HUES48 (cell line): Measurements from ENCODE around the gene DKK3.
A peak's percentile ranks its signal among the peaks of the same experiment; 100 is the strongest.

Experiments
- H3K27ac ChIP-seq: one replicate; pipeline ENCODE4 v1.7.0; 2013; ENCODE audit warnings: low read depth, low read length, inconsistent platforms
- H3K27me3 ChIP-seq: 2 replicates; pipeline ENCODE4 v1.6.1; 2013; ENCODE audit warnings: mild to moderate bottlenecking, low read length; ENCODE audit not compliant: control insufficient read depth, insufficient read depth
- H3K36me3 ChIP-seq: 2 replicates; pipeline ENCODE4 v1.6.1; 2013; ENCODE audit warnings: low read length; ENCODE audit not compliant: control insufficient read depth, insufficient read depth
- H3K4me1 ChIP-seq: 2 replicates; pipeline ENCODE4 v1.6.1; 2013; ENCODE audit warnings: mild to moderate bottlenecking, low read length; ENCODE audit not compliant: control insufficient read depth, insufficient read depth
- H3K4me3 ChIP-seq: 2 replicates; pipeline ENCODE4 v1.5.1; 2013; ENCODE audit warnings: mild to moderate bottlenecking, low read depth, low read length
- H3K9ac ChIP-seq: 2 replicates; pipeline ENCODE4 v1.6.1; 2013; ENCODE audit warnings: mild to moderate bottlenecking, low read depth, low read length, moderate library complexity
- H3K9me3 ChIP-seq: 2 replicates; pipeline ENCODE4 v1.6.1; 2013; ENCODE audit warnings: low read length; ENCODE audit not compliant: control insufficient read depth, insufficient read depth

The DKK3 gene

GRCh38 chr11:12013781-12014180 is 5.4 kb upstream of the DKK3 start:
- H3K36me3 ChIP-seq, result no peaks in the 10 kb centered on the region
- H3K27me3 ChIP-seq, result peaks cover 18% of the 10 kb centered on the region
- no peak overlapping the region for H3K9ac ChIP-seq
- H3K4me1 ChIP-seq, result peaks cover 14% of the 10 kb centered on the region
- H3K27ac ChIP-seq, result no peak overlapping the region
- H3K9me3 ChIP-seq, result no peaks in the 10 kb centered on the region
- H3K4me3 ChIP-seq, result no peak overlapping the region

- peaks cover 29% of the 10 kb centered on the region for H3K27me3 ChIP-seq
- no peaks in the 10 kb centered on the region for H3K9me3 ChIP-seq
- H3K4me1 ChIP-seq, result peaks cover 19% of the 10 kb centered on the region
- H3K36me3 ChIP-seq, result no peaks in the 10 kb centered on the region
- H3K27ac ChIP-seq, result no peak overlapping the region
- H3K9ac ChIP-seq, result no peak overlapping the region
- peak overlapping the region; percentile 62 for H3K4me3 ChIP-seq
These were observed 1.3 kb upstream of the DKK3 start for GRCh38 chr11:12009617-12010321.

GRCh38 chr11:12008790-12009616 is 577 bp upstream of the DKK3 start:
- H3K9ac ChIP-seq, result no peak overlapping the region
- peaks cover 19% of the 10 kb centered on the region for H3K4me1 ChIP-seq
- H3K27me3 ChIP-seq, result peaks cover 29% of the 10 kb centered on the region
- no peaks in the 10 kb centered on the region for H3K9me3 ChIP-seq
- H3K27ac ChIP-seq, result no peak overlapping the region
- peak overlapping the region; percentile 81 for H3K4me3 ChIP-seq
- no peaks in the 10 kb centered on the region for H3K36me3 ChIP-seq

GRCh38 chr11:12007230-12007593 is 1.2 kb downstream of the DKK3 start:
- Histone ChIP-seq H3K36me3 (peaks cover 7% of the 10 kb centered on the region; the same call in 1 of the 2 replicates), H3K27ac (no peak overlapping the region), H3K9me3 (no peaks in the 10 kb centered on the region), H3K4me1 (peaks cover 13% of the 10 kb centered on the region; the same call in 1 of the 2 replicates), H3K4me3 (no peak overlapping the region), H3K9ac (no peak overlapping the region), H3K27me3 (peaks cover 29% of the 10 kb centered on the region)

GRCh38 chr11:12006552-12007229 is 1.7 kb downstream of the DKK3 start:
- no peak overlapping the region for H3K4me3 ChIP-seq
- H3K27ac ChIP-seq, result no peak overlapping the region
- no peak overlapping the region for H3K9ac ChIP-seq
- H3K27me3 ChIP-seq, result peaks cover 29% of the 10 kb centered on the region
- peaks cover 13% of the 10 kb centered on the region; the same call in 1 of the 2 replicates for H3K4me1 ChIP-seq
- peaks cover 12% of the 10 kb centered on the region; the same call in 1 of the 2 replicates for H3K36me3 ChIP-seq
- no peaks in the 10 kb centered on the region for H3K9me3 ChIP-seq

GRCh38 chr11:12005476-12005875 is 3.0 kb downstream of the DKK3 start:
- no peak overlapping the region for H3K9ac ChIP-seq
- H3K36me3 ChIP-seq, result peaks cover 22% of the 10 kb centered on the region
- no peak overlapping the region for H3K4me3 ChIP-seq
- peaks cover 13% of the 10 kb centered on the region; the same call in 1 of the 2 replicates for H3K4me1 ChIP-seq
- no peaks in the 10 kb centered on the region for H3K9me3 ChIP-seq
- H3K27me3 ChIP-seq, result peaks cover 22% of the 10 kb centered on the region
- H3K27ac ChIP-seq, result no peak overlapping the region

- no peaks in the 10 kb centered on the region for H3K9me3 ChIP-seq
- peaks cover 22% of the 10 kb centered on the region for H3K36me3 ChIP-seq
- peaks cover 18% of the 10 kb centered on the region for H3K27me3 ChIP-seq
- H3K9ac ChIP-seq, result no peak overlapping the region
- no peak overlapping the region for H3K4me3 ChIP-seq
- H3K27ac ChIP-seq, result no peak overlapping the region
- peaks cover 12% of the 10 kb centered on the region; the same call in 1 of the 2 replicates for H3K4me1 ChIP-seq
These were observed 3.4 kb downstream of the DKK3 start for GRCh38 chr11:12005061-12005460.

- peaks cover 5% of the 10 kb centered on the region; the same call in 1 of the 2 replicates for H3K4me1 ChIP-seq
- peaks cover 22% of the 10 kb centered on the region for H3K36me3 ChIP-seq
- H3K27ac ChIP-seq, result no peak overlapping the region
- H3K9me3 ChIP-seq, result no peaks in the 10 kb centered on the region
- no peak overlapping the region for H3K4me3 ChIP-seq
- no peak overlapping the region for H3K9ac ChIP-seq
- peaks cover 11% of the 10 kb centered on the region for H3K27me3 ChIP-seq
These were observed 4.6 kb downstream of the DKK3 start for GRCh38 chr11:12003815-12004214.

GRCh38 chr11:12003336-12003735 is 5.1 kb downstream of the DKK3 start:
- H3K9ac ChIP-seq, result no peak overlapping the region
- peaks cover 25% of the 10 kb centered on the region for H3K36me3 ChIP-seq
- H3K9me3 ChIP-seq, result no peaks in the 10 kb centered on the region
- peaks cover 11% of the 10 kb centered on the region for H3K27me3 ChIP-seq
- peaks cover 5% of the 10 kb centered on the region; the same call in 1 of the 2 replicates for H3K4me1 ChIP-seq
- no peak overlapping the region for H3K4me3 ChIP-seq
- H3K27ac ChIP-seq, result no peak overlapping the region

GRCh38 chr11:12001186-12001585 is 7.2 kb downstream of the DKK3 start:
- Histone ChIP-seq H3K4me3 (no peak overlapping the region), H3K4me1 (no peaks in the 10 kb centered on the region), H3K36me3 (peaks cover 36% of the 10 kb centered on the region), H3K27me3 (no peaks in the 10 kb centered on the region), H3K9ac (no peak overlapping the region), H3K9me3 (no peaks in the 10 kb centered on the region), H3K27ac (no peak overlapping the region)
